ENCODE measurements around the gene DSG1. TPM values are rescaled to one million over a fixed set of nuclear protein-coding genes. Genes with fewer than 3 reads are reported as not detected.

The DSG1 gene
- total and polyA plus RNA-seq, 2 of the 13 experiments (the other 11 are each of a cell fraction or from before 2014, with no cell fraction given): 0.04 TPM; not detected in 1

- no TSS peak for BruUV-seq (replicated peaks)
- intact Hi-C loops (cut with micrococcal nuclease; ENCODE audit: unreplicated experiment) (no loop called here), in situ Hi-C loops (cut with HindIII; ENCODE audit: extremely low pct_ligation_motif_present, low pct_unique_long_range_greater_than_20kb) (no loop called here)
- H3K4me1 ChIP-seq (ENCODE audit: insufficient read depth, low read length): peaks cover 15% of the 10 kb centered on the region; the same call in 1 of the 2 replicates
- FAIRE-seq (no peak), DNase-seq (ENCODE audit: low spot score) (no peak), ATAC-seq (no peak)
- no peak overlapping the region for H3K4me2 ChIP-seq (ENCODE audit: low read depth, low read length)
- no peaks in the 10 kb centered on the region for H3K79me2 ChIP-seq (ENCODE audit: insufficient read depth, low read length)
- H4K20me1 ChIP-seq (ENCODE audit: insufficient read depth, low read length): no peaks in the 10 kb centered on the region
- 0 out of 2 replicates have a peak, but pooled peaks have one; percentile 7 for TF ChIP-seq CEBPB (IDR thresholded peaks at IDR 0.05; ENCODE audit: borderline replicate concordance, low read depth, low read length)
- TF ChIP-seq, protein P1, sequence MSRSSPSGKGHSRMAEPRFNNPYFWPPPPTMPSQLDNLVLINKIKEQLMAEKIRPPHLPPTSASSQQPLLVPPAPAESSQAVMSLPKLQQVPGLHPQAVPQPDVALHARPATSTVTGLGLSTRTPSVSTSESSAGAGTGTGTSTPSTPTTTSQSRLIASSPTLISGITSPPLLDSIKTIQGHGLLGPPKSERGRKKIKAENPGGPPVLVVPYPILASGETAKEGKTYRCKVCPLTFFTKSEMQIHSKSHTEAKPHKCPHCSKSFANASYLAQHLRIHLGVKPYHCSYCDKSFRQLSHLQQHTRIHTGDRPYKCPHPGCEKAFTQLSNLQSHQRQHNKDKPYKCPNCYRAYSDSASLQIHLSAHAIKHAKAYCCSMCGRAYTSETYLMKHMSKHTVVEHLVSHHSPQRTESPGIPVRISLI (CRISPR knock-in tag; IDR thresholded peaks at IDR 0.05; ENCODE audit: borderline replicate concordance): no peak
- ChIA-PET POLR2A (interaction anchor here (1.2 kb wide), 1 partner anchor 143 kb away, joined by 3 read pairs; no protein-coding TSS in a partner anchor), CTCF (ENCODE audit: low intra/inter-chr PET ratio, low total read pairs) (no interaction called here)
- 52% methylated on average over 6 of the region's 6 CpGs for WGBS (ENCODE audit: low lambda C conversion rate)
- H3K9ac ChIP-seq (ENCODE audit: insufficient read depth, low read depth, low read length): no peak overlapping the region
- no peaks in the 10 kb centered on the region for H3K9me3 ChIP-seq (ENCODE audit: low read length)
- 0 out of 5 replicates have a peak, but pooled peaks cover 0 to 2% of the 10 kb centered on the region in 2 experiments for H3K27me3 ChIP-seq (ENCODE audit: control insufficient read depth in 1 of 2, insufficient read depth in 2 of 2, low read length in 2 of 2)
- H3K27ac ChIP-seq (ENCODE audit: extremely low read length, insufficient read depth, low read length): no peak overlapping the region
- H2AFZ ChIP-seq (ENCODE audit: low read length): no peak overlapping the region
- H3K4me3 ChIP-seq (replicated peaks in 1 of 3; ENCODE audit: insufficient read depth in 1 of 3, low read depth in 2 of 3, low read length in 3 of 3): no peak overlapping the region
- no peaks in the 10 kb centered on the region for H3K36me3 ChIP-seq (replicated peaks in 1 of 2; ENCODE audit: control insufficient read depth in 1 of 2, insufficient read depth in 2 of 2, low read length in 2 of 2)
Measured at GRCh38 chr18:31386741-31387140, 68.8 kb downstream of the DSG1 start.

GRCh38 chr18:31393286-31393685 is 75.3 kb downstream of the DSG1 start:
- TF ChIP-seq MAFF (IDR thresholded peaks at IDR 0.05; ENCODE audit: low read depth, low read length): no peak
- TF ChIP-seq PRDM15 (CRISPR knock-in tag; IDR thresholded peaks at IDR 0.05): no peak
- no peak for TF ChIP-seq ZNF839 (CRISPR knock-in tag; IDR thresholded peaks at IDR 0.05; ENCODE audit: borderline replicate concordance)
- TF ChIP-seq JUN (CRISPR knock-in tag; IDR thresholded peaks at IDR 0.05): no peak
- TF ChIP-seq ZBTB7A (CRISPR knock-in tag; IDR thresholded peaks at IDR 0.05): no peak
- TF ChIP-seq ZNF788 (CRISPR knock-in tag; IDR thresholded peaks at IDR 0.05; ENCODE audit: borderline replicate concordance): no peak
- ATAC-seq: no peak
- WGBS (ENCODE audit: low lambda C conversion rate): 88% methylated on average over 3 of the region's 3 CpGs
- no peak overlapping the region for H3K9ac ChIP-seq (ENCODE audit: insufficient read depth, low read depth, low read length)
- BruUV-seq (replicated peaks): no TSS peak
- no peaks in the 10 kb centered on the region for H3K9me3 ChIP-seq (ENCODE audit: low read length)
- no peak overlapping the region for H3K4me3 ChIP-seq (replicated peaks in 1 of 3; ENCODE audit: insufficient read depth in 1 of 3, low read depth in 2 of 3, low read length in 3 of 3)
- no peak overlapping the region for H3K4me2 ChIP-seq (ENCODE audit: low read depth, low read length)
- in situ Hi-C loops (cut with HindIII; ENCODE audit: extremely low pct_ligation_motif_present, low pct_unique_long_range_greater_than_20kb): no loop called here
- peaks cover 46% of the 10 kb centered on the region for H3K4me1 ChIP-seq (ENCODE audit: insufficient read depth, low read length)
- intact Hi-C loops (cut with micrococcal nuclease; ENCODE audit: unreplicated experiment): no loop called here
- DNase-seq (ENCODE audit: low spot score): no peak
- H4K20me1 ChIP-seq (ENCODE audit: insufficient read depth, low read length): no peaks in the 10 kb centered on the region
- ChIA-PET POLR2A (no interaction called here), CTCF (ENCODE audit: low intra/inter-chr PET ratio, low total read pairs) (no interaction called here)
- no peak overlapping the region for H3K27ac ChIP-seq (ENCODE audit: extremely low read length, insufficient read depth, low read length)
- H2AFZ ChIP-seq (ENCODE audit: low read length): no peak overlapping the region
- no peaks in the 10 kb centered on the region for H3K79me2 ChIP-seq (ENCODE audit: insufficient read depth, low read length)
- no peaks in the 10 kb centered on the region for H3K27me3 ChIP-seq (ENCODE audit: control insufficient read depth in 1 of 2, insufficient read depth in 2 of 2, low read length in 2 of 2)
- H3K36me3 ChIP-seq (replicated peaks in 1 of 2; ENCODE audit: control insufficient read depth in 1 of 2, insufficient read depth in 2 of 2, low read length in 2 of 2): no peaks in the 10 kb centered on the region
- no peak for FAIRE-seq
